Hepatocyte (in vitro differentiated cells): ENCODE data around the gene ARMC3. TPM values are rescaled to one million over a fixed set of nuclear protein-coding genes. Genes with fewer than 3 reads are reported as not detected.
A peak's percentile ranks its signal among the peaks of the same experiment; 100 is the strongest.
"Not testable (repeated sequence)": the region's sequence is repeated elsewhere in the genome, so short reads cannot be mapped to it uniquely, and the experiment has no call there.

Source experiments
- DNase-seq: peaks from one replicate; pipeline ENCODE4 v3.0.0-alpha.2; 2016; ENCODE audit warnings: low spot score
- H2AFZ ChIP-seq: fragments of 200-600 bp; sonication (generic); 2 replicates; pipeline ENCODE4 v1.6.0; 2016; ENCODE audit warnings: antibody characterized with exemption, mild to moderate bottlenecking
- H3K27ac ChIP-seq: fragments of 200-600 bp; sonication (generic); 2 replicates; pipeline ENCODE4 v1.5.1; 2016; ENCODE audit warnings: mild to moderate bottlenecking
- H3K27me3 ChIP-seq: fragments of 200-600 bp; sonication (generic); 2 replicates; pipeline ENCODE4 v1.6.1; 2016
- H3K36me3 ChIP-seq: fragments of 200-600 bp; sonication (generic); replicated peaks from 2 replicates; pipeline ENCODE4 v1.5.1; 2016; ENCODE audit warnings: low read depth; ENCODE audit not compliant: insufficient read depth
- H3K4me1 ChIP-seq: fragments of 200-600 bp; sonication (generic); 2 replicates; pipeline ENCODE4 v1.5.1; 2016; ENCODE audit warnings: mild to moderate bottlenecking, moderate library complexity; ENCODE audit not compliant: insufficient read depth
- H3K4me2 ChIP-seq: fragments of 200-600 bp; sonication (generic); 2 replicates; pipeline ENCODE4 v1.6.0; 2016
- H3K4me3 ChIP-seq: fragments of 200-600 bp; sonication (generic); 2 replicates; pipeline ENCODE4 v1.5.1; 2016; ENCODE audit warnings: mild to moderate bottlenecking
- H3K79me2 ChIP-seq: fragments of 200-600 bp; sonication (generic); 2 replicates; pipeline ENCODE4 v1.6.0; 2017; ENCODE audit warnings: mild to moderate bottlenecking
- H3K9me2 ChIP-seq: fragments of 200-600 bp; sonication (generic); replicated peaks from 2 replicates; pipeline ENCODE4 v1.6.0; 2017; ENCODE audit warnings: mild to moderate bottlenecking; ENCODE audit not compliant: insufficient read depth
- H3K9me3 ChIP-seq: fragments of 200-600 bp; sonication (generic); 2 replicates; pipeline ENCODE4 v1.5.1; 2016; ENCODE audit warnings: low read depth, mild to moderate bottlenecking
- H4K20me1 ChIP-seq: fragments of 200-600 bp; sonication (generic); 2 replicates; pipeline ENCODE4 v1.6.0; 2016; ENCODE audit warnings: mild to moderate bottlenecking; ENCODE audit not compliant: insufficient read depth, poor library complexity, severe bottlenecking
- EZH2 ChIP-seq: fragments of 200-600 bp; sonication (generic); IDR thresholded peaks from 2 replicates; pipeline ENCODE4 v1.6.1; 2016; ENCODE audit warnings: antibody characterized with exemption, mild to moderate bottlenecking, borderline replicate concordance
- EZH2phosphoT487 ChIP-seq: fragments of 200-600 bp; sonication (generic); IDR thresholded peaks from one replicate; pipeline ENCODE4 v1.6.1; 2018; ENCODE audit warnings: antibody characterized with exemption, mild to moderate bottlenecking, low read depth, moderate library complexity; ENCODE audit not compliant: unreplicated experiment, severe bottlenecking
- WGBS: methylation state at CpG from one replicate; pipeline ENCODE4 v1.1.6; 2016; ENCODE audit warnings: low lambda C conversion rate; ENCODE audit errors: missing lambda C conversion rate; 5-methylcytosine and 5-hydroxymethylcytosine counted together
- polyA plus RNA-seq: library from polyadenylated mRNA; unstranded; fragments of >200 nt; fragmentation: Nextera tagmentation; extraction: Ambion mirVana; gene quantifications from 2 replicates; pipeline ENCODE4 v1.2.1, GENCODE V29; 2016
- total RNA-seq: library from RNA; depleted of rRNA; stranded (reverse); fragments of >200 nt; gene quantifications from 2 replicates; pipeline ENCODE4 v1.2.3, GENCODE V29; 2014
- TF ChIP-seq, protein P1 (sequence below): fragments of 200-600 bp; sonication (generic); IDR thresholded peaks from 2 replicates; pipeline ENCODE4 v1.5.1; 2016; ENCODE audit warnings: antibody characterized with exemption, mild to moderate bottlenecking; ENCODE audit not compliant: poor library complexity

Gene ARMC3
- total and polyA plus RNA-seq, 2 experiments from 2014 or later, result not detected

GRCh38 chr10:23063973-23064812, 136.3 kb downstream of the ARMC3 start:
- Histone ChIP-seq H3K9me3 (no peaks in the 10 kb centered on the region), H3K4me3 (no peak overlapping the region), H3K4me1 (no peaks in the 10 kb centered on the region), H3K4me2 (no peak overlapping the region), H3K36me3 (no peaks in the 10 kb centered on the region), H3K27ac (no peak overlapping the region), H2AFZ (no peak overlapping the region), H3K9me2 (no peaks in the 10 kb centered on the region), H3K27me3 (no peaks in the 10 kb centered on the region), H4K20me1 (no peaks in the 10 kb centered on the region), H3K79me2 (no peaks in the 10 kb centered on the region)
- no peak for DNase-seq
- TF ChIP-seq EZH2phosphoT487, result no peak
- WGBS, result 85% methylated on average over 20 of the region's 20 CpGs

GRCh38 chr10:23064813-23065114, 136.9 kb downstream of the ARMC3 start:
- not testable (repeated sequence) for H3K9me3 ChIP-seq, H3K9me2 ChIP-seq, H4K20me1 ChIP-seq, H2AFZ ChIP-seq, H3K4me3 ChIP-seq, H3K4me2 ChIP-seq, H3K27ac ChIP-seq, DNase-seq, H3K36me3 ChIP-seq, H3K4me1 ChIP-seq, H3K27me3 ChIP-seq, H3K79me2 ChIP-seq
- 79% methylated on average over 2 of the region's 2 CpGs for WGBS

GRCh38 chr10:23065181-23065948, 137.5 kb downstream of the ARMC3 start:
- no peak overlapping the region for H3K4me3 ChIP-seq
- TF ChIP-seq EZH2phosphoT487 (no peak), EZH2 (no peak)
- TF ChIP-seq, protein P1, sequence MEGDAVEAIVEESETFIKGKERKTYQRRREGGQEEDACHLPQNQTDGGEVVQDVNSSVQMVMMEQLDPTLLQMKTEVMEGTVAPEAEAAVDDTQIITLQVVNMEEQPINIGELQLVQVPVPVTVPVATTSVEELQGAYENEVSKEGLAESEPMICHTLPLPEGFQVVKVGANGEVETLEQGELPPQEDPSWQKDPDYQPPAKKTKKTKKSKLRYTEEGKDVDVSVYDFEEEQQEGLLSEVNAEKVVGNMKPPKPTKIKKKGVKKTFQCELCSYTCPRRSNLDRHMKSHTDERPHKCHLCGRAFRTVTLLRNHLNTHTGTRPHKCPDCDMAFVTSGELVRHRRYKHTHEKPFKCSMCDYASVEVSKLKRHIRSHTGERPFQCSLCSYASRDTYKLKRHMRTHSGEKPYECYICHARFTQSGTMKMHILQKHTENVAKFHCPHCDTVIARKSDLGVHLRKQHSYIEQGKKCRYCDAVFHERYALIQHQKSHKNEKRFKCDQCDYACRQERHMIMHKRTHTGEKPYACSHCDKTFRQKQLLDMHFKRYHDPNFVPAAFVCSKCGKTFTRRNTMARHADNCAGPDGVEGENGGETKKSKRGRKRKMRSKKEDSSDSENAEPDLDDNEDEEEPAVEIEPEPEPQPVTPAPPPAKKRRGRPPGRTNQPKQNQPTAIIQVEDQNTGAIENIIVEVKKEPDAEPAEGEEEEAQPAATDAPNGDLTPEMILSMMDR, result no peak
- no peaks in the 10 kb centered on the region for H3K4me1 ChIP-seq
- DNase-seq, result peak; percentile 39
- no peaks in the 10 kb centered on the region for H4K20me1 ChIP-seq
- H3K27me3 ChIP-seq, result no peaks in the 10 kb centered on the region
- 70% methylated on average over 11 of the region's 11 CpGs for WGBS
- H3K9me2 ChIP-seq, result no peaks in the 10 kb centered on the region
- H3K4me2 ChIP-seq, result no peak overlapping the region
- peak overlapping the region; percentile 56 for H3K27ac ChIP-seq
- no peak overlapping the region for H2AFZ ChIP-seq
- no peaks in the 10 kb centered on the region for H3K79me2 ChIP-seq
- H3K9me3 ChIP-seq, result no peaks in the 10 kb centered on the region
- H3K36me3 ChIP-seq, result no peaks in the 10 kb centered on the region

GRCh38 chr10:23067337-23067736, 139.5 kb downstream of the ARMC3 start:
- 96% methylated on average over 12 of the region's 12 CpGs for WGBS

More at GRCh38 chr10:23067337-23067736, 139.5 kb downstream of the ARMC3 start:
- Histone ChIP-seq H3K27me3 (no peaks in the 10 kb centered on the region), H3K4me1 (no peaks in the 10 kb centered on the region), H3K4me2 (no peak overlapping the region), H4K20me1 (no peaks in the 10 kb centered on the region), H3K9me2 (no peaks in the 10 kb centered on the region), H3K9me3 (no peaks in the 10 kb centered on the region), H2AFZ (no peak overlapping the region), H3K79me2 (no peaks in the 10 kb centered on the region), H3K36me3 (no peaks in the 10 kb centered on the region), H3K27ac (no peak overlapping the region), H3K4me3 (no peak overlapping the region)
- TF ChIP-seq, protein P1, result no peak
- TF ChIP-seq EZH2phosphoT487, result no peak
- no peak for DNase-seq
